Trophoblast cell (in vitro differentiated cells and primary cell): ENCODE data around the gene SLC22A16.

Source experiments
- DNase-seq, 2 donors: peaks; one replicate each; pipeline ENCODE4 v3.0.0-alpha.2; 2016
- H2AFZ ChIP-seq: 2 replicates; pipeline ENCODE4 v1.6.1; 2013; ENCODE audit warnings: low read length, moderate library complexity, mild to moderate bottlenecking; ENCODE audit not compliant: insufficient read depth, poor library complexity
- H2AK5ac ChIP-seq: 2 replicates; pipeline ENCODE4 v1.6.1; 2013; ENCODE audit warnings: mild to moderate bottlenecking, low read length
- H2BK120ac ChIP-seq: 2 replicates; pipeline ENCODE4 v1.6.1; 2013; ENCODE audit warnings: low read length, mild to moderate bottlenecking, moderate library complexity; ENCODE audit not compliant: insufficient read depth, poor library complexity
- H2BK12ac ChIP-seq: 2 replicates; pipeline ENCODE4 v1.6.1; 2013; ENCODE audit warnings: mild to moderate bottlenecking, low read length, moderate library complexity
- H2BK5ac ChIP-seq: 2 replicates; pipeline ENCODE4 v1.6.1; 2013; ENCODE audit warnings: low read length, low read depth, moderate library complexity, mild to moderate bottlenecking; ENCODE audit not compliant: poor library complexity
- H3K14ac ChIP-seq: 2 replicates; pipeline ENCODE4 v1.6.1; 2013; ENCODE audit warnings: mild to moderate bottlenecking, low read length
- H3K18ac ChIP-seq: 2 replicates; pipeline ENCODE4 v1.6.1; 2013; ENCODE audit warnings: mild to moderate bottlenecking, low read length
- H3K23ac ChIP-seq: 2 replicates; pipeline ENCODE4 v1.6.1; 2013; ENCODE audit warnings: low read length
- H3K27ac ChIP-seq: 2 replicates; pipeline ENCODE4 v1.5.1; 2013; ENCODE audit warnings: low read depth, mild to moderate bottlenecking, inconsistent platforms, low read length, moderate library complexity
- H3K27me3 ChIP-seq: 2 replicates; pipeline ENCODE4 v1.6.1; 2013; ENCODE audit warnings: inconsistent platforms, mild to moderate bottlenecking, low read length, moderate library complexity; ENCODE audit not compliant: insufficient read depth
- H3K36me3 ChIP-seq, 2 experiments: 1 replicate in 1 of 2; 2 replicates in 1 of 2; pipeline ENCODE4 v1.6.1; 2013; ENCODE audit warnings: low read length in 2 of 2, mild to moderate bottlenecking in 2 of 2, moderate library complexity in 1 of 2; ENCODE audit not compliant: insufficient read depth in 2 of 2, control insufficient read depth in 1 of 2
- H3K4ac ChIP-seq: 2 replicates; pipeline ENCODE4 v1.6.1; 2013; ENCODE audit warnings: low read depth, mild to moderate bottlenecking, low read length, moderate library complexity
- H3K4me1 ChIP-seq, 2 experiments: 1 replicate in 1 of 2; 2 replicates in 1 of 2; pipeline ENCODE4 v1.6.1; 2013; ENCODE audit warnings: low read length in 2 of 2, mild to moderate bottlenecking in 2 of 2, moderate library complexity in 1 of 2; ENCODE audit not compliant: insufficient read depth in 2 of 2, control insufficient read depth in 1 of 2
- H3K4me2 ChIP-seq: 2 replicates; pipeline ENCODE4 v1.6.1; 2013; ENCODE audit warnings: inconsistent platforms, mild to moderate bottlenecking, low read length, moderate library complexity
- H3K4me3 ChIP-seq: 2 replicates; pipeline ENCODE4 v1.5.1; 2013; ENCODE audit warnings: mild to moderate bottlenecking, low read depth, low read length, inconsistent platforms
- H3K79me1 ChIP-seq: one replicate; pipeline ENCODE4 v1.6.1; 2013; ENCODE audit warnings: low read length
- H3K79me2 ChIP-seq: 2 replicates; pipeline ENCODE4 v1.6.1; 2013; ENCODE audit warnings: low read length, mild to moderate bottlenecking; ENCODE audit not compliant: control insufficient read depth, insufficient read depth, poor library complexity
- H3K9ac ChIP-seq: 2 replicates; pipeline ENCODE4 v1.6.1; 2013; ENCODE audit warnings: mild to moderate bottlenecking, low read length
- H3K9me3 ChIP-seq: 2 replicates; pipeline ENCODE4 v1.6.1; 2013; ENCODE audit warnings: low read depth, mild to moderate bottlenecking, control low read depth, inconsistent platforms, low read length; ENCODE audit not compliant: insufficient read depth
- H4K12ac ChIP-seq: 2 replicates; pipeline ENCODE4 v1.6.1; 2013; ENCODE audit warnings: low read depth, mild to moderate bottlenecking, low read length, moderate library complexity
- H4K8ac ChIP-seq: 2 replicates; pipeline ENCODE4 v1.6.1; 2013; ENCODE audit warnings: low read depth, mild to moderate bottlenecking, low read length, moderate library complexity
- H4K91ac ChIP-seq: one replicate; pipeline ENCODE4 v1.6.1; 2013; ENCODE audit warnings: low read depth, mild to moderate bottlenecking, low read length, moderate library complexity
- WGBS: extraction: QIAGEN DNeasy Blood & Tissue Kit; methylation state at CpG from one replicate; pipeline ENCODE4 v1.1.7; 2013; ENCODE audit warnings: missing lambda C conversion rate; ENCODE audit not compliant: insufficient read length, insufficient coverage; ENCODE audit errors: extremely low coverage; 5-methylcytosine and 5-hydroxymethylcytosine counted together

Gene SLC22A16

GRCh38 chr6:110414669-110415068 lies 61.7 kb downstream of the SLC22A16 start:
- Histone ChIP-seq H4K12ac (no peak overlapping the region), H3K4me1 (no peaks in the 10 kb centered on the region)
- no peak for DNase-seq

GRCh38 chr6:110412360-110412759 lies 64.1 kb downstream of the SLC22A16 start:
- no peak overlapping the region for H2BK12ac ChIP-seq
- no peaks in the 10 kb centered on the region for H3K4me1 ChIP-seq
- H4K91ac ChIP-seq = no peak overlapping the region
- no peaks in the 10 kb centered on the region for H3K36me3 ChIP-seq
- H2AK5ac ChIP-seq = no peak overlapping the region
- no peak overlapping the region for H4K12ac ChIP-seq
- no peak overlapping the region for H2BK120ac ChIP-seq
- no peak overlapping the region for H3K14ac ChIP-seq
- no peaks in the 10 kb centered on the region for H3K79me2 ChIP-seq
- WGBS = no CpG with 5 or more reads among the region's 8 CpGs
- no peak overlapping the region for H4K8ac ChIP-seq
- no peak overlapping the region for H2BK5ac ChIP-seq
- no peaks in the 10 kb centered on the region for H3K27me3 ChIP-seq
- H3K9ac ChIP-seq = no peak overlapping the region
- H2AFZ ChIP-seq = no peak overlapping the region
- H3K9me3 ChIP-seq = peaks cover 2% of the 10 kb centered on the region
- no peak overlapping the region for H3K18ac ChIP-seq
- no peaks in the 10 kb centered on the region for H3K79me1 ChIP-seq
- no peak overlapping the region for H3K4ac ChIP-seq
- no peak overlapping the region for H3K27ac ChIP-seq
- DNase-seq = no peak
- no peak overlapping the region for H3K4me3 ChIP-seq
- no peak overlapping the region for H3K23ac ChIP-seq
- H3K4me2 ChIP-seq = no peak overlapping the region

More at GRCh38 chr6:110414669-110415068, 61.7 kb downstream of the SLC22A16 start:
- Histone ChIP-seq H3K9me3 (peaks cover 2% of the 10 kb centered on the region), H3K79me2 (no peaks in the 10 kb centered on the region), H3K23ac (no peak overlapping the region), H3K4ac (no peak overlapping the region), H2BK12ac (no peak overlapping the region), H3K4me3 (peak overlapping the region; percentile 41), H4K8ac (no peak overlapping the region), H4K91ac (no peak overlapping the region), H3K9ac (no peak overlapping the region), H3K4me2 (no peak overlapping the region), H3K27ac (no peak overlapping the region), H2AK5ac (no peak overlapping the region), H3K14ac (no peak overlapping the region), H3K79me1 (no peaks in the 10 kb centered on the region), H2BK120ac (no peak overlapping the region), H2AFZ (no peak overlapping the region), H3K36me3 (no peaks in the 10 kb centered on the region), H3K18ac (no peak overlapping the region), H3K27me3 (no peaks in the 10 kb centered on the region), H2BK5ac (no peak overlapping the region)
- WGBS = no CpG with 5 or more reads among the region's 4 CpGs

- no peak overlapping the region for H3K23ac ChIP-seq
- WGBS = no CpG with 5 or more reads among the region's 4 CpGs
- H3K9ac ChIP-seq = no peak overlapping the region
- H3K4me2 ChIP-seq = no peak overlapping the region
- H3K79me2 ChIP-seq = no peaks in the 10 kb centered on the region
- H3K27ac ChIP-seq = no peak overlapping the region
- no peak overlapping the region for H3K14ac ChIP-seq
- no peak overlapping the region for H2AK5ac ChIP-seq
- no peaks in the 10 kb centered on the region for H3K27me3 ChIP-seq
- no peaks in the 10 kb centered on the region for H3K79me1 ChIP-seq
- H3K4ac ChIP-seq = no peak overlapping the region
- H4K91ac ChIP-seq = no peak overlapping the region
- H2BK5ac ChIP-seq = no peak overlapping the region
- no peak for DNase-seq
- no peak overlapping the region for H3K4me3 ChIP-seq
- no peak overlapping the region for H2BK12ac ChIP-seq
- H4K8ac ChIP-seq = no peak overlapping the region
- H4K12ac ChIP-seq = no peak overlapping the region
- no peak overlapping the region for H3K18ac ChIP-seq
- no peaks in the 10 kb centered on the region for H3K4me1 ChIP-seq
- no peak overlapping the region for H2AFZ ChIP-seq
- H3K9me3 ChIP-seq = no peaks in the 10 kb centered on the region
- H2BK120ac ChIP-seq = no peak overlapping the region
- no peaks in the 10 kb centered on the region for H3K36me3 ChIP-seq
Measured at GRCh38 chr6:110410511-110410910, 65.9 kb downstream of the SLC22A16 start.

GRCh38 chr6:110409794-110410193 lies 66.6 kb downstream of the SLC22A16 start:
- Histone ChIP-seq H4K8ac (no peak overlapping the region), H3K4me1 (no peaks in the 10 kb centered on the region), H2AFZ (no peak overlapping the region), H4K12ac (no peak overlapping the region), H3K79me1 (no peaks in the 10 kb centered on the region), H3K23ac (no peak overlapping the region), H3K4me2 (no peak overlapping the region), H3K4me3 (no peak overlapping the region), H3K27me3 (no peaks in the 10 kb centered on the region), H3K79me2 (no peaks in the 10 kb centered on the region), H3K14ac (no peak overlapping the region), H2BK5ac (no peak overlapping the region), H2BK12ac (no peak overlapping the region), H3K27ac (no peak overlapping the region), H3K9ac (no peak overlapping the region), H4K91ac (no peak overlapping the region), H2BK120ac (no peak overlapping the region), H3K9me3 (no peaks in the 10 kb centered on the region), H2AK5ac (no peak overlapping the region), H3K36me3 (no peaks in the 10 kb centered on the region), H3K4ac (no peak overlapping the region), H3K18ac (no peak overlapping the region)
- no peak for DNase-seq
